SU-DHL-6 (cell line): ENCODE measurements around the gene WDR64.
"Not testable (repeated sequence)": the region's sequence is repeated elsewhere in the genome, so short reads cannot be mapped to it uniquely, and the experiment has no call there.

ENCODE experiments used
- EZH2phosphoT487 ChIP-seq: fragments of 200-600 bp; sonication (generic), shearing (Covaris generic); conservative IDR thresholded peaks from 2 replicates; pipeline ENCODE4 v1.6.1; 2018; ENCODE audit warnings: mild to moderate bottlenecking, antibody characterized with exemption, low read length, moderate library complexity, mixed read lengths
- TF ChIP-seq, protein P1 (sequence below): fragments of 200-600 bp; sonication (generic); IDR thresholded peaks from one replicate; pipeline ENCODE4 v1.5.1; 2017; ENCODE audit warnings: antibody characterized with exemption, mild to moderate bottlenecking, low read length, moderate library complexity; ENCODE audit not compliant: insufficient read depth, poor library complexity, severe bottlenecking

GRCh38 chr1:241735493-241735926, 83.4 kb downstream of the WDR64 start:
- TF ChIP-seq, protein P1, sequence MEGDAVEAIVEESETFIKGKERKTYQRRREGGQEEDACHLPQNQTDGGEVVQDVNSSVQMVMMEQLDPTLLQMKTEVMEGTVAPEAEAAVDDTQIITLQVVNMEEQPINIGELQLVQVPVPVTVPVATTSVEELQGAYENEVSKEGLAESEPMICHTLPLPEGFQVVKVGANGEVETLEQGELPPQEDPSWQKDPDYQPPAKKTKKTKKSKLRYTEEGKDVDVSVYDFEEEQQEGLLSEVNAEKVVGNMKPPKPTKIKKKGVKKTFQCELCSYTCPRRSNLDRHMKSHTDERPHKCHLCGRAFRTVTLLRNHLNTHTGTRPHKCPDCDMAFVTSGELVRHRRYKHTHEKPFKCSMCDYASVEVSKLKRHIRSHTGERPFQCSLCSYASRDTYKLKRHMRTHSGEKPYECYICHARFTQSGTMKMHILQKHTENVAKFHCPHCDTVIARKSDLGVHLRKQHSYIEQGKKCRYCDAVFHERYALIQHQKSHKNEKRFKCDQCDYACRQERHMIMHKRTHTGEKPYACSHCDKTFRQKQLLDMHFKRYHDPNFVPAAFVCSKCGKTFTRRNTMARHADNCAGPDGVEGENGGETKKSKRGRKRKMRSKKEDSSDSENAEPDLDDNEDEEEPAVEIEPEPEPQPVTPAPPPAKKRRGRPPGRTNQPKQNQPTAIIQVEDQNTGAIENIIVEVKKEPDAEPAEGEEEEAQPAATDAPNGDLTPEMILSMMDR, result not testable (repeated sequence)
- TF ChIP-seq EZH2phosphoT487, result not testable (repeated sequence)
